Measurements from ENCODE around the gene LCN15. TPM values are rescaled to one million over a fixed set of nuclear protein-coding genes. Genes with fewer than 3 reads are reported as not detected.

Gene LCN15
- total and polyA plus RNA-seq, 2 of the 13 experiments (the other 11 are each of a cell fraction or from before 2014, with no cell fraction given): 1.3 to 53.7 TPM

DNA sequence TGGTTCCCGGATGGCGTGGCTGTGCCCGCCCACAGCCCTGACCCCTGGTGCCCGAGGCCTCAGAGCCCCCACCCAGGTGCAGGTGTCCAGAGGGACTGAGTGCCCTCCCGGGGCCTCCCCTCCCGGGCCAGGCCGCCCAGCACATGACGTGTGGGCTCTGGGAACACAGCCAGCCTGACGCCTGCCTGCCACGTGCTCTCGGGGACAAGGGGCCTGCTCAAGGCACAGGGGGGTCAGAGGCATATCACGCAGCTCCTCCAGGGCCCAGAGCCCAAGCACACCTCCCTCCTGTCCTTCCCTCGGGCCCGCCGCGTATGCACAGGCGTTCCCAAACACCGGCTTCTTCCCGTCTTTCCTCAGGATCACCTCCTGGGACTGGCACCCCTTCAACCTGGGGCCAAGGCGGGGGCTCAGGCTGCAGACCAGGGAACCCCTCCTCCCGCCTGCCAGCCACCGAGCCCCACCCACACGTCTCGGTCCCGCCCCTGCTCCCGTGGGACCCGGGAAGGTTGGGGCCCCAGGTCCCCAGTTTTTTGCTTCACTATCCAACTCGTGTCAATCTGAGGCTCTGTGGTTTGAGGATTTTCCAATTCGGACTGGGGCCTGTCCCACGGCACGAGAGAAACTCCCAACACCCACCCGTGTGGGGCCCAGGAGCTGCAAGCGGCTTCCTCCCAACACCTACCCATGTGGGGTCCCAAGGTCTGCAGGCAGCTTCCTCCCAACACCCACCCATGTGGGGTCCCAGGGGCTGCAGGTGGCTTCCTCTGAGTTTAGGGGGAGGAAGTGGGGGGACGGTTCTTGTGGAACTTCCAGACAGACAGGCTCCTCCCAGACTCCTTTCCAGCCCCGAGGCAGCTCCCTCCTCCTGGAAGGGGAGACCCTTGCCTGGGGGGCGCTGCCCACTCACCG, 23.1 kb downstream of the LCN15 start (continued):
- TF ChIP-seq, protein P1, sequence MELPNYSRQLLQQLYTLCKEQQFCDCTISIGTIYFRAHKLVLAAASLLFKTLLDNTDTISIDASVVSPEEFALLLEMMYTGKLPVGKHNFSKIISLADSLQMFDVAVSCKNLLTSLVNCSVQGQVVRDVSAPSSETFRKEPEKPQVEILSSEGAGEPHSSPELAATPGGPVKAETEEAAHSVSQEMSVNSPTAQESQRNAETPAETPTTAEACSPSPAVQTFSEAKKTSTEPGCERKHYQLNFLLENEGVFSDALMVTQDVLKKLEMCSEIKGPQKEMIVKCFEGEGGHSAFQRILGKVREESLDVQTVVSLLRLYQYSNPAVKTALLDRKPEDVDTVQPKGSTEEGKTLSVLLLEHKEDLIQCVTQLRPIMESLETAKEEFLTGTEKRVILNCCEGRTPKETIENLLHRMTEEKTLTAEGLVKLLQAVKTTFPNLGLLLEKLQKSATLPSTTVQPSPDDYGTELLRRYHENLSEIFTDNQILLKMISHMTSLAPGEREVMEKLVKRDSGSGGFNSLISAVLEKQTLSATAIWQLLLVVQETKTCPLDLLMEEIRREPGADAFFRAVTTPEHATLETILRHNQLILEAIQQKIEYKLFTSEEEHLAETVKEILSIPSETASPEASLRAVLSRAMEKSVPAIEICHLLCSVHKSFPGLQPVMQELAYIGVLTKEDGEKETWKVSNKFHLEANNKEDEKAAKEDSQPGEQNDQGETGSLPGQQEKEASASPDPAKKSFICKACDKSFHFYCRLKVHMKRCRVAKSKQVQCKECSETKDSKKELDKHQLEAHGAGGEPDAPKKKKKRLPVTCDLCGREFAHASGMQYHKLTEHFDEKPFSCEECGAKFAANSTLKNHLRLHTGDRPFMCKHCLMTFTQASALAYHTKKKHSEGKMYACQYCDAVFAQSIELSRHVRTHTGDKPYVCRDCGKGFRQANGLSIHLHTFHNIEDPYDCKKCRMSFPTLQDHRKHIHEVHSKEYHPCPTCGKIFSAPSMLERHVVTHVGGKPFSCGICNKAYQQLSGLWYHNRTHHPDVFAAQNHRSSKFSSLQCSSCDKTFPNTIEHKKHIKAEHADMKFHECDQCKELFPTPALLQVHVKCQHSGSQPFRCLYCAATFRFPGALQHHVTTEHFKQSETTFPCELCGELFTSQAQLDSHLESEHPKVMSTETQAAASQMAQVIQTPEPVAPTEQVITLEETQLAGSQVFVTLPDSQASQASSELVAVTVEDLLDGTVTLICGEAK (IDR thresholded peaks at IDR 0.05): no peak
- TF ChIP-seq, protein P1 (CRISPR knock-in tag; IDR thresholded peaks at IDR 0.05): peak; percentile 32; the same call in 1 of the 2 replicates
- no peak for TF ChIP-seq DRAP1 (CRISPR knock-in tag; IDR thresholded peaks at IDR 0.05)
- no peak for TF ChIP-seq AHDC1 (CRISPR knock-in tag; IDR thresholded peaks at IDR 0.05; ENCODE audit: borderline replicate concordance)
- TF ChIP-seq PLRG1 (conservative IDR thresholded peaks at IDR 0.05): no peak
- no peak for TF ChIP-seq SNRNP70 (IDR thresholded peaks at IDR 0.05; ENCODE audit: low read depth, low read length)
- TF ChIP-seq SMAD1 (CRISPR knock-in tag; IDR thresholded peaks at IDR 0.05; ENCODE audit: borderline replicate concordance, low read depth): no peak
- no peak for TF ChIP-seq XBP1 (CRISPR knock-in tag; IDR thresholded peaks at IDR 0.05)
- no peak for TF ChIP-seq POGZ (CRISPR knock-in tag; IDR thresholded peaks at IDR 0.05)
